ENCODE results near the gene IQGAP3.

DNA sequence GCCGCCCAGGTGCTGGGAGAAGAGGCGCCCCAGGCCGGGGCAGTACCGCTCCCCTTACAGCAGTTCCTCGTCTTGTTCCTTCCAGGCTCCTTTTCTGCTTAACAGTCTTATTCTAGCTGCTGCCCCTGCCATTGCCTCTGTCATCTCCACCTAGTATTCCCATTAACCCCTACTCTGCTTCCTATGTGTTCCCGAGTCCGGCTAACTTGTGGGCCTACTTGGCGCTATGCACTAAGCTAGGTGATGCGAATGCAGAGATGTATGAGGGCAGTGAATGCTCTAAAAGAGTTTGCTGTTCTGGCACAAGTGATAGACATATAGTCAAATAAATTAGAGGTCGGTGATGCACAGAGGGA lies 276 bp upstream of the IQGAP3 start:
- TF ChIP-seq, protein P1, sequence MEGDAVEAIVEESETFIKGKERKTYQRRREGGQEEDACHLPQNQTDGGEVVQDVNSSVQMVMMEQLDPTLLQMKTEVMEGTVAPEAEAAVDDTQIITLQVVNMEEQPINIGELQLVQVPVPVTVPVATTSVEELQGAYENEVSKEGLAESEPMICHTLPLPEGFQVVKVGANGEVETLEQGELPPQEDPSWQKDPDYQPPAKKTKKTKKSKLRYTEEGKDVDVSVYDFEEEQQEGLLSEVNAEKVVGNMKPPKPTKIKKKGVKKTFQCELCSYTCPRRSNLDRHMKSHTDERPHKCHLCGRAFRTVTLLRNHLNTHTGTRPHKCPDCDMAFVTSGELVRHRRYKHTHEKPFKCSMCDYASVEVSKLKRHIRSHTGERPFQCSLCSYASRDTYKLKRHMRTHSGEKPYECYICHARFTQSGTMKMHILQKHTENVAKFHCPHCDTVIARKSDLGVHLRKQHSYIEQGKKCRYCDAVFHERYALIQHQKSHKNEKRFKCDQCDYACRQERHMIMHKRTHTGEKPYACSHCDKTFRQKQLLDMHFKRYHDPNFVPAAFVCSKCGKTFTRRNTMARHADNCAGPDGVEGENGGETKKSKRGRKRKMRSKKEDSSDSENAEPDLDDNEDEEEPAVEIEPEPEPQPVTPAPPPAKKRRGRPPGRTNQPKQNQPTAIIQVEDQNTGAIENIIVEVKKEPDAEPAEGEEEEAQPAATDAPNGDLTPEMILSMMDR (IDR thresholded peaks at IDR 0.05) = no peak
- TF ChIP-seq POLR2A (IDR thresholded peaks at IDR 0.05) = no peak

Data from body of pancreas (tissue), 4 donors.